Activated CD8-positive, alpha-beta T cell treated with anti-CD3 and anti-CD28 coated beads, Interleukin-2, amount 10 ng/mL, durations not matched to agents 7 days and 5 days (primary cell): ENCODE data around the gene CAV1. TPM values are rescaled to one million over a fixed set of nuclear protein-coding genes. Genes with fewer than 3 reads are reported as not detected.

ENCODE experiments used
- ATAC-seq: fragments of 150-1000 bp; cut with Tn5 transposase; one replicate; pipeline ENCODE4 v1.10.0; 2021; ENCODE audit warnings: moderate library complexity
- CTCF ChIA-PET: fragments of 350-600 bp; sonication (Branson Sonifier 250); formaldehyde crosslinking; loops from one replicate; lab custom pipeline; 2021; ENCODE audit warnings: antibody characterized with exemption; lab: Charles Lee
- POLR2A ChIA-PET: fragments of 350-600 bp; sonication (Branson Sonifier 250); formaldehyde crosslinking; loops from one replicate; lab custom pipeline; 2021; ENCODE audit warnings: antibody characterized with exemption; lab: Charles Lee
- DNase-seq: peaks from one replicate; pipeline ENCODE4 v3.0.0-alpha.2; 2020
- H3K27ac Mint-ChIP-seq: one replicate; pipeline ENCODE4 v1.8.0; 2021; ENCODE audit warnings: mild to moderate bottlenecking, mixed read lengths
- H3K27me3 Mint-ChIP-seq: one replicate; pipeline ENCODE4 v1.8.0; 2021; ENCODE audit warnings: low read depth, mixed read lengths
- H3K36me3 Mint-ChIP-seq: one replicate; pipeline ENCODE4 v1.8.0; 2021; ENCODE audit warnings: low read depth, mixed read lengths
- H3K4me1 Mint-ChIP-seq: one replicate; pipeline ENCODE4 v1.8.0; 2021; ENCODE audit warnings: low read depth, mixed read lengths
- H3K4me3 Mint-ChIP-seq: one replicate; pipeline ENCODE4 v1.8.0; 2021; ENCODE audit warnings: mild to moderate bottlenecking, mixed read lengths
- H3K9me3 Mint-ChIP-seq: one replicate; pipeline ENCODE4 v1.8.0; 2022; ENCODE audit warnings: mixed read lengths; ENCODE audit not compliant: insufficient read depth
- total RNA-seq, 2 experiments: library from RNA; stranded (reverse); gene quantifications; one replicate each; pipeline ENCODE4 v1.2.3, GENCODE V29; 2021

The CAV1 gene
- total RNA-seq, 2 experiments from 2014 or later = not detected

GRCh38 chr7:116538138-116538537 is 13.3 kb downstream of the CAV1 start:
- Mint-ChIP-seq H3K4me1 (no peaks in the 10 kb centered on the region), H3K36me3 (no peaks in the 10 kb centered on the region), H3K27ac (no peak overlapping the region), H3K4me3 (no peak overlapping the region), H3K9me3 (no peaks in the 10 kb centered on the region), H3K27me3 (peaks cover 6% of the 10 kb centered on the region)
- CTCF ChIA-PET = no interaction called here
- DNase-seq (no peak), ATAC-seq (no peak)
- POLR2A ChIA-PET = no interaction called here

GRCh38 chr7:116539879-116540278 is 15.0 kb downstream of the CAV1 start:
- peaks cover 6% of the 10 kb centered on the region for H3K27me3 Mint-ChIP-seq
- no peak overlapping the region for H3K27ac Mint-ChIP-seq
- POLR2A ChIA-PET = no interaction called here
- CTCF ChIA-PET = interaction anchor here (0.7 to 1.0 kb wide), 2 partner anchors 13 to 49 kb away, joined by 4 to 5 read pairs; no protein-coding TSS in a partner anchor
- ATAC-seq = no peak
- no peak overlapping the region for H3K4me3 Mint-ChIP-seq
- no peak for DNase-seq
- H3K4me1 Mint-ChIP-seq = no peaks in the 10 kb centered on the region
- H3K36me3 Mint-ChIP-seq = no peaks in the 10 kb centered on the region
- no peaks in the 10 kb centered on the region for H3K9me3 Mint-ChIP-seq

- Mint-ChIP-seq H3K9me3 (no peaks in the 10 kb centered on the region), H3K27ac (no peak overlapping the region), H3K4me1 (no peaks in the 10 kb centered on the region), H3K27me3 (peaks cover 8% of the 10 kb centered on the region), H3K36me3 (no peaks in the 10 kb centered on the region), H3K4me3 (no peak overlapping the region)
- DNase-seq = no peak
- no peak for ATAC-seq
- CTCF ChIA-PET = interaction anchor here (0.5 kb wide), 1 partner anchor 105 kb away, joined by 3 read pairs; no protein-coding TSS in a partner anchor
- POLR2A ChIA-PET = no interaction called here
Measured at GRCh38 chr7:116540743-116541142, 15.9 kb downstream of the CAV1 start.

- no peak for ATAC-seq
- no peaks in the 10 kb centered on the region for H3K36me3 Mint-ChIP-seq
- no peaks in the 10 kb centered on the region for H3K4me1 Mint-ChIP-seq
- ChIA-PET POLR2A (no interaction called here), CTCF (no interaction called here)
- H3K27ac Mint-ChIP-seq = no peak overlapping the region
- no peak for DNase-seq
- no peaks in the 10 kb centered on the region for H3K9me3 Mint-ChIP-seq
- H3K4me3 Mint-ChIP-seq = no peak overlapping the region
- peaks cover 8% of the 10 kb centered on the region for H3K27me3 Mint-ChIP-seq
Measured at GRCh38 chr7:116541951-116542350, 17.1 kb downstream of the CAV1 start.

DNA sequence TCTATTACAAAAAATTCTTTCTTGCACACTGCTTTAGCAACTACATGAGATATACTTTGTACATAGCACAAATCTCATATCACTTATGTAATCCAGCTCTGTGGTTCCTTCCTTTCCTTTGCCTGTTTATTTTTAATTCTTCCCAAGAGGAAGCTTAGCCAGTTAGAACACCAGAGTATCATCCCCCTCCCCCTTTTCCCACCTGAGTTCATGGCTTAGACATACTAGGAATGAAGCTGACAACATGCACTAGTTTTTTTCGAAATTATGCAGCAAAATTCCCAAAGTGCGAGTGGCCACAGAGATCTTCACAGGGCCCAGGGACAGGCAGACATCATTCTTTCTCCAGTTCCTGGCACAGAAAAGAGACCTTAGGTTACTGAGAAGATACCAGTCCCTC is 17.8 kb downstream of the CAV1 start:
- Mint-ChIP-seq H3K27ac (no peak overlapping the region), H3K9me3 (no peaks in the 10 kb centered on the region), H3K4me3 (no peak overlapping the region), H3K4me1 (no peaks in the 10 kb centered on the region), H3K36me3 (no peaks in the 10 kb centered on the region), H3K27me3 (peaks cover 8% of the 10 kb centered on the region)
- POLR2A ChIA-PET = no interaction called here
- ATAC-seq (no peak), DNase-seq (no peak)
- CTCF ChIA-PET = no interaction called here

DNA sequence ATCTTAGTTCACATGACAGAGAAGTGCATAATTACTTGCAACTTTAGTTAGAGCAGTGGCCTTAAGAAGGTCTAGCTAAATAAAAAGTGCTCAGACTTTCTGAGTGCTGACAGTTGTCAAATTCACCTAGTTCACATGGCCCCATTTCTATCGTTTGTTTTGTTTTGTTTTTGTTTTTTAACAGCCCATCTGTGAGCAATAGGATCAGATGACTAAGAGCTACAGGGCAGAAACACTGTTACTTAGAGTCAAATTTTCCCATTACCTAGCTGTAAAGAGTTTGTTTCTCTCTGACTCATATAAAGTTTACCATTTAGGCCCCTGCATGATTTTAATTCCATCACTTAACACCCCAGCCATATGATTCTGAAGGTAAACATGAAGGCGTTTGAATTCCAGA is 18.8 kb downstream of the CAV1 start:
- Mint-ChIP-seq H3K27ac (no peak overlapping the region), H3K9me3 (no peaks in the 10 kb centered on the region), H3K4me3 (no peak overlapping the region), H3K36me3 (no peaks in the 10 kb centered on the region), H3K4me1 (no peaks in the 10 kb centered on the region), H3K27me3 (peaks cover 8% of the 10 kb centered on the region)
- CTCF ChIA-PET = interaction anchor here (1.0 kb wide), 1 partner anchor 17 kb away, joined by 3 read pairs; no protein-coding TSS in a partner anchor
- POLR2A ChIA-PET = no interaction called here
- ATAC-seq (no peak), DNase-seq (no peak)

DNA sequence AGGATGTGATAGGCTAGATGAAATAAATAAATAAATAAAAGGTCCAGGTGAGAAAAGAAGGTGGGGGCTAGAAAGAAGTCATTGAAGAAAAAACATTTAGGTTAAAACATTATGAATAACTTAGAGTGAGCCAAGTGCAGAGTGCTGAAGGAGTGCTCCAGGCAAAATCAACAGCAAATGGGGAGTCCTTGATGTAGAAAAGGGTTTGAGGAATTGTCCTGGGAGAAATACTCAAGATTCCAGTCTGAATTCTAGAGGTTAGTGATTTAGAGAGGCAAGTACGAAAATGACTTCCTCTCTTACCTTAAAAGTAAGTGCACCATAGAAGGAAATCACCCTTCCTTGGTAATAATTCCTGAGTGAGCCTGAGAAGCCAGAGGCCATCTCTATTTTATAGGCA is 19.7 kb downstream of the CAV1 start:
- ATAC-seq = no peak
- no peaks in the 10 kb centered on the region for H3K4me1 Mint-ChIP-seq

DNA sequence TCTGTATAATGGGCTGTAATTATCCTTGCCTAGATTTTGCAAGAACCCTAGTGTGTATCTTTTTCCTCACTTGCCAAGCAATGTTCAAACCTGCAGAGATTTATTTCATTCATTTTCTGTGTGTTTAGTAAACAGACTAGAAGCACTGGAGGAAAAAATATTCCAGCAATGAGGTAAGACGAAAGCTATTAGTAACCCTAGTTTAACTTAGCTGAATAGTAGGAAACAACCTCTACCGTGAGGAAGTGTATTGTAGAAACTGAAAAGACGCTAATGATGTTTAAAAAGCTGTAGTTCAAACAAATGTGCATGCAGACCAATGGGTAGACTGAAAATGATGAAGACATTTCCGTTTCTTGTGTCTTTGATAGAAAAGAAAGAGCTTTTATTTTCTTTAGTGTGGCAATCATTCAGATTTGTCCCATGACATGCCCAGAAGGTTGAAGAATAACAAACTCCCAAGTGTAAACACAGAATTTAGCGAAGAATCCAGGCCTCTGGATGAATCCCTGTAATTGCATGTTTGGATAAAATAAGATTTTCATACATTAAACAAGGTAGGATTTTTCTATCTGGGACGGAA is 20.7 kb downstream of the CAV1 start:
- Mint-ChIP-seq H3K9me3 (no peaks in the 10 kb centered on the region), H3K27me3 (peaks cover 11% of the 10 kb centered on the region), H3K4me3 (no peak overlapping the region), H3K4me1 (no peaks in the 10 kb centered on the region), H3K27ac (no peak overlapping the region), H3K36me3 (no peaks in the 10 kb centered on the region)
- ATAC-seq = no peak
- CTCF ChIA-PET = interaction anchor here (2.0 kb wide), 1 partner anchor 19 kb away, joined by 5 read pairs; no protein-coding TSS in a partner anchor
- no peak for DNase-seq
- POLR2A ChIA-PET = no interaction called here

More for the DNA sequence above, 19.7 kb downstream of the CAV1 start:
- H3K9me3 Mint-ChIP-seq = no peaks in the 10 kb centered on the region
- no peaks in the 10 kb centered on the region for H3K36me3 Mint-ChIP-seq
- no peak for DNase-seq
- ChIA-PET POLR2A (no interaction called here), CTCF (no interaction called here)
- H3K27me3 Mint-ChIP-seq = peaks cover 11% of the 10 kb centered on the region
- no peak overlapping the region for H3K27ac Mint-ChIP-seq
- H3K4me3 Mint-ChIP-seq = no peak overlapping the region

DNA sequence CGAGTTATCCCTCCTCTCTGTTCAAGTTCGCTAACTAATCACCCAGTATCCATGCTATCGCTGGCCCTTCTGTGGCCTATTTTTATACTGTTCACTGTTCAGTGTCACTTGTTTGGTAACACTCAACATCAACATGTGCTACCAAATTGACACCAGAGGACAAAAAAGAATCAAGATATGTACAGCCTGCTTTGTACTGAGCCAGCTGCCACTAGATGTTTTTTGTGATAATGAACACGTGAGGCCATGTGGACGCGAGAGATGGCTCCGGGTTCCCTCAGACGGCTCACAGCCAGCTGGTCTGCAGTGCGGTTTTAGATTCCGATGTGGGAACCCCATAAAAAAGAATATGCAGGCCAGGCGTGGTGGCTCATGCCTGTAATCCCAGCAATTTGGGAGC is 21.2 kb downstream of the CAV1 start:
- no peak overlapping the region for H3K27ac Mint-ChIP-seq
- no peak for ATAC-seq
- CTCF ChIA-PET = interaction anchor here (2.0 kb wide), 1 partner anchor 20 kb away, joined by 5 read pairs; no protein-coding TSS in a partner anchor

GRCh38 chr7:116546916-116547315 is 22.1 kb downstream of the CAV1 start:
- Mint-ChIP-seq H3K36me3 (no peaks in the 10 kb centered on the region), H3K27ac (no peak overlapping the region), H3K27me3 (peaks cover 8% of the 10 kb centered on the region), H3K9me3 (no peaks in the 10 kb centered on the region), H3K4me1 (no peaks in the 10 kb centered on the region), H3K4me3 (no peak overlapping the region)
- DNase-seq = no peak
- ChIA-PET POLR2A (no interaction called here), CTCF (interaction anchor here (1.2 to 2.0 kb wide), 3 partner anchors 20 to 45 kb away, joined by 4 to 5 read pairs (median 5); no protein-coding TSS in a partner anchor)
- no peak for ATAC-seq

More for the DNA sequence above, 21.2 kb downstream of the CAV1 start:
- H3K27me3 Mint-ChIP-seq = peaks cover 10% of the 10 kb centered on the region
- no peaks in the 10 kb centered on the region for H3K9me3 Mint-ChIP-seq
- H3K4me1 Mint-ChIP-seq = no peaks in the 10 kb centered on the region
- no peak for DNase-seq
- POLR2A ChIA-PET = no interaction called here
- H3K36me3 Mint-ChIP-seq = no peaks in the 10 kb centered on the region
- H3K4me3 Mint-ChIP-seq = no peak overlapping the region

GRCh38 chr7:116547347-116547746 is 22.5 kb downstream of the CAV1 start:
- no peak for ATAC-seq
- DNase-seq = no peak
- POLR2A ChIA-PET = no interaction called here
- Mint-ChIP-seq H3K36me3 (no peaks in the 10 kb centered on the region), H3K4me1 (no peaks in the 10 kb centered on the region), H3K27ac (no peak overlapping the region), H3K27me3 (peaks cover 10% of the 10 kb centered on the region), H3K4me3 (no peak overlapping the region), H3K9me3 (no peaks in the 10 kb centered on the region)
- CTCF ChIA-PET = interaction anchor here (1.2 to 2.0 kb wide), 3 partner anchors 21 to 45 kb away, joined by 4 to 5 read pairs (median 5); no protein-coding TSS in a partner anchor

- ChIA-PET POLR2A (no interaction called here), CTCF (no interaction called here)
- Mint-ChIP-seq H3K36me3 (no peaks in the 10 kb centered on the region), H3K4me1 (no peaks in the 10 kb centered on the region), H3K27me3 (peaks cover 6% of the 10 kb centered on the region), H3K27ac (no peak overlapping the region), H3K4me3 (no peak overlapping the region), H3K9me3 (no peaks in the 10 kb centered on the region)
- no peak for DNase-seq
- no peak for ATAC-seq
Measured at GRCh38 chr7:116548506-116548905, 23.7 kb downstream of the CAV1 start.
